Keratinocyte (primary cell): ENCODE measurements around the gene SMYD3. TPM values are rescaled to one million over a fixed set of nuclear protein-coding genes. Genes with fewer than 3 reads are reported as not detected.

ENCODE experiments used
- DNase-seq: peaks from one replicate; pipeline ENCODE4 v3.0.0-alpha.2; 2011; ENCODE audit warnings: low read depth, missing footprints, low spot score
- FAIRE-seq: peaks from 2 replicates; lab custom pipeline; 2011; peaks lifted over from hg19 to GRCh38; lab: Jason Lieb, UNC
- H2AFZ ChIP-seq: 2 replicates; pipeline ENCODE4 v1.6.0; 2012; ENCODE audit warnings: low read length, control low read depth, inconsistent platforms; ENCODE audit not compliant: control insufficient read depth
- H3K27ac ChIP-seq: 2 replicates; pipeline ENCODE4 v1.5.1; 2011; ENCODE audit warnings: low read length; ENCODE audit not compliant: control insufficient read depth, insufficient read depth
- H3K27me3 ChIP-seq: 3 replicates; pipeline ENCODE4 v1.6.0; 2011; ENCODE audit warnings: low read length; ENCODE audit not compliant: control insufficient read depth, insufficient read depth; ENCODE audit errors: extremely low read depth
- H3K36me3 ChIP-seq, 2 experiments: 2 replicates in 1 of 2; 3 replicates in 1 of 2; pipeline ENCODE4 v1.5.1; 2011; ENCODE audit warnings: low read length in 2 of 2, mild to moderate bottlenecking in 1 of 2; ENCODE audit not compliant: control insufficient read depth in 2 of 2, insufficient read depth in 2 of 2; ENCODE audit errors: extremely low read depth in 1 of 2
- H3K4me1 ChIP-seq: 3 replicates; pipeline ENCODE4 v1.5.1; 2011; ENCODE audit warnings: low read length; ENCODE audit not compliant: control insufficient read depth, insufficient read depth; ENCODE audit errors: extremely low read depth
- H3K4me2 ChIP-seq: 3 replicates; pipeline ENCODE4 v1.6.0; 2011; ENCODE audit warnings: low read depth, low read length; ENCODE audit not compliant: control insufficient read depth, insufficient read depth; ENCODE audit errors: extremely low read depth
- H3K4me3 ChIP-seq, 3 experiments: fragments of 200-600 bp in 1 of 3; sonication (generic) in 1 of 3; 2 replicates in 2 of 3; 3 replicates in 1 of 3; pipeline ENCODE4 v1.5.1; 2011 to 2016; ENCODE audit warnings: low read length in 3 of 3, mild to moderate bottlenecking in 3 of 3, control low read depth in 2 of 3, inconsistent platforms in 1 of 3, low read depth in 1 of 3, mixed read lengths in 1 of 3, mixed run types in 1 of 3, moderate library complexity in 1 of 3; ENCODE audit not compliant: control insufficient read depth in 2 of 3, insufficient read depth in 2 of 3; ENCODE audit errors: extremely low read depth in 1 of 3
- H3K79me2 ChIP-seq: 2 replicates; pipeline ENCODE4 v1.6.0; 2012; ENCODE audit warnings: low read length; ENCODE audit not compliant: control insufficient read depth, insufficient read depth
- H3K9ac ChIP-seq: 3 replicates; pipeline ENCODE4 v1.6.0; 2011; ENCODE audit warnings: low read length; ENCODE audit not compliant: control insufficient read depth, insufficient read depth; ENCODE audit errors: extremely low read depth
- H3K9me1 ChIP-seq: 3 replicates; pipeline ENCODE4 v1.6.0; 2011; ENCODE audit warnings: low read length; ENCODE audit not compliant: control insufficient read depth, insufficient read depth; ENCODE audit errors: extremely low read depth
- H3K9me3 ChIP-seq: 2 replicates; pipeline ENCODE4 v1.5.1; 2012; ENCODE audit warnings: low read depth, low read length; ENCODE audit not compliant: control insufficient read depth
- H4K20me1 ChIP-seq: 3 replicates; pipeline ENCODE4 v1.6.0; 2011; ENCODE audit warnings: low read length; ENCODE audit not compliant: control insufficient read depth, insufficient read depth; ENCODE audit errors: extremely low read depth
- EZH2 ChIP-seq: IDR thresholded peaks from one replicate; pipeline ENCODE4 v1.6.1; 2012; ENCODE audit warnings: inconsistent platforms, mild to moderate bottlenecking, low read length, moderate library complexity
- dilution Hi-C: fragments of 300-500 bp; cut with MboI; formaldehyde crosslinking; loops from one replicate; pipeline ENCODE4 v1.7.0; 2020; ENCODE audit warnings: low sequenced_read_pairs; ENCODE audit not compliant: extremely low pct_ligation_motif_present
- polyA plus RNA-seq, 5 experiments: library from polyadenylated mRNA; depleted of rRNA in 3 of 5; stranded (reverse) in 3 of 5; stranded (forward) in 1 of 5; unstranded in 1 of 5; fragments of >200 nt; gene quantifications; 1 replicate in 1 of 5; 2 replicates in 3 of 5; 3 replicates in 1 of 5; pipeline versions ENCODE4 v1.2.1 to v1.2.3, GENCODE V29; 2011 to 2012; ENCODE audit warnings: missing spikeins in 2 of 5, low read depth in 1 of 5, low replicate concordance in 1 of 5
- TF ChIP-seq, protein P1 (sequence below), 3 experiments: IDR thresholded peaks in 1 of 3; conservative IDR thresholded peaks in 1 of 3; optimal IDR thresholded peaks in 1 of 3; 2 replicates in 2 of 3; 3 replicates in 1 of 3; pipeline versions ENCODE3 to v1.5.1; 2011; ENCODE audit warnings: low read length in 3 of 3, mild to moderate bottlenecking in 3 of 3, moderate library complexity in 2 of 3, control low read depth in 1 of 3, inconsistent platforms in 1 of 3; ENCODE audit not compliant: insufficient read depth in 2 of 3; ENCODE audit errors: extremely low read depth in 1 of 3

The SMYD3 gene
- polyA plus RNA-seq, 1 donor (not counting 4 experiments of a cell fraction or from before 2014, with no cell fraction given), result 31.0 TPM

DNA sequence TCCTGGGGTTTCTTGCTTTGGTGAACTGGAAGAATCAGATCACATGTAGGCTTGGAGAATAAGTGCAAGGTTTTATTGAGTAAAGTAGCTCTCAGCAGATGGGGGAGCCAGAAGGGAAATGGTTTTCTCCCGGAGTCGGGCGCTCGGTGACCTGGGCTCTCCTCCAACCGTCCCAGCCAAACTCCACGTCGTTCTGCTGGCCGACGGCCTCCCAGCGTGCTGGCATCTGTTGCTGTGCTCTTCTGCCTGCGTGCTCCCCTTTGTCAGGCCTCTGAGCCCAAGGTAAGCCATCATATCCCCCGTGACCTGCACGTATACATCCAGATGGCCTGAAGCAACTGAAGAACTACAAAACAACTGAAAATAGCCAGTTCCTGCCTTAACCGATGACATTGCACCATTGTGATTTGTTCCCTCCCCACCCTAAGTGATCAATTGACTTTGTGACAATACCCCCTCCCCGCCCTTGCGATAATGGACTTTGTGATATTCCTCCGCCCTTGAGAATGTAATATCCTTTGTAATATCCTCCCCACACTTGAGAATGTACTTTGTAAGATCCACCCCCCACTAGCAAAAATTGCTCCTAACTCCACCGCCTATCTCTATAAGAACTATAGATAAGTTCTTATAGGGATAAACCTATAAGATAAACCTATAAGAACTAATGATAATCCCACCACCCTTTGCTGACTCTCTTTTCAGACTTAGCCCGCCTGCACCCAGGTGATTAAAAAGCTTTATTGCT, 88.3 kb downstream of the SMYD3 start:
- TF ChIP-seq, protein P1, sequence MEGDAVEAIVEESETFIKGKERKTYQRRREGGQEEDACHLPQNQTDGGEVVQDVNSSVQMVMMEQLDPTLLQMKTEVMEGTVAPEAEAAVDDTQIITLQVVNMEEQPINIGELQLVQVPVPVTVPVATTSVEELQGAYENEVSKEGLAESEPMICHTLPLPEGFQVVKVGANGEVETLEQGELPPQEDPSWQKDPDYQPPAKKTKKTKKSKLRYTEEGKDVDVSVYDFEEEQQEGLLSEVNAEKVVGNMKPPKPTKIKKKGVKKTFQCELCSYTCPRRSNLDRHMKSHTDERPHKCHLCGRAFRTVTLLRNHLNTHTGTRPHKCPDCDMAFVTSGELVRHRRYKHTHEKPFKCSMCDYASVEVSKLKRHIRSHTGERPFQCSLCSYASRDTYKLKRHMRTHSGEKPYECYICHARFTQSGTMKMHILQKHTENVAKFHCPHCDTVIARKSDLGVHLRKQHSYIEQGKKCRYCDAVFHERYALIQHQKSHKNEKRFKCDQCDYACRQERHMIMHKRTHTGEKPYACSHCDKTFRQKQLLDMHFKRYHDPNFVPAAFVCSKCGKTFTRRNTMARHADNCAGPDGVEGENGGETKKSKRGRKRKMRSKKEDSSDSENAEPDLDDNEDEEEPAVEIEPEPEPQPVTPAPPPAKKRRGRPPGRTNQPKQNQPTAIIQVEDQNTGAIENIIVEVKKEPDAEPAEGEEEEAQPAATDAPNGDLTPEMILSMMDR (optimal IDR thresholded peaks at IDR 0.05 in 1 of 3, IDR thresholded peaks at IDR 0.05 in 1 of 3, conservative IDR thresholded peaks at IDR 0.05 in 1 of 3; ENCODE audit: extremely low read depth in 1 of 3, insufficient read depth in 2 of 3, low read length in 3 of 3), result no peak
- TF ChIP-seq EZH2, result no peak
- DNase-seq (no peak), FAIRE-seq (no peak)
- no peak overlapping the region for H3K4me2 ChIP-seq
- H4K20me1 ChIP-seq, result no peaks in the 10 kb centered on the region
- no peak overlapping the region for H3K9ac ChIP-seq
- peaks cover 5% of the 10 kb centered on the region for H3K4me1 ChIP-seq
- H3K9me1 ChIP-seq, result no peaks in the 10 kb centered on the region
- no peak overlapping the region for H3K27ac ChIP-seq
- H3K4me3 ChIP-seq, result no peak overlapping the region
- H3K9me3 ChIP-seq, result peaks cover 3% of the 10 kb centered on the region
- H3K36me3 ChIP-seq, result no peaks in the 10 kb centered on the region
- no peak overlapping the region for H2AFZ ChIP-seq
- no peaks in the 10 kb centered on the region for H3K79me2 ChIP-seq
- H3K27me3 ChIP-seq, result no peaks in the 10 kb centered on the region
- dilution Hi-C loops, result no loop called here

GRCh38 chr1:246417813-246418564, 89.1 kb downstream of the SMYD3 start:
- Histone ChIP-seq H3K4me2 (no peak overlapping the region), H3K27ac (no peak overlapping the region), H3K9me3 (peaks cover 3% of the 10 kb centered on the region), H2AFZ (no peak overlapping the region), H4K20me1 (no peaks in the 10 kb centered on the region), H3K36me3 (no peaks in the 10 kb centered on the region), H3K4me1 (peaks cover 5% of the 10 kb centered on the region), H3K4me3 (no peak overlapping the region), H3K9ac (no peak overlapping the region), H3K27me3 (no peaks in the 10 kb centered on the region), H3K79me2 (no peaks in the 10 kb centered on the region), H3K9me1 (no peaks in the 10 kb centered on the region)
- no peak for TF ChIP-seq EZH2
- TF ChIP-seq, protein P1 (optimal IDR thresholded peaks at IDR 0.05 in 1 of 3, IDR thresholded peaks at IDR 0.05 in 1 of 3, conservative IDR thresholded peaks at IDR 0.05 in 1 of 3; ENCODE audit: extremely low read depth in 1 of 3, insufficient read depth in 2 of 3, low read length in 3 of 3), result no peak
- DNase-seq, result no peak
- dilution Hi-C loops, result no loop called here
- FAIRE-seq, result no peak
